Left lung (tissue), 10 donors: ENCODE data around the gene MAPRE3. TPM values are rescaled to one million over a fixed set of nuclear protein-coding genes. Genes with fewer than 3 reads are reported as not detected.
A peak's percentile ranks its signal among the peaks of the same experiment; 100 is the strongest.

Source experiments
- ATAC-seq: fragments of 200-7000 bp; cut with Tn5 transposase; one replicate; pipeline ENCODE4 v1.9.1; 2020; ENCODE audit warnings: moderate library complexity
- DNase-seq, 4 donors: peaks; one replicate each; pipeline ENCODE4 v3.0.0-alpha.2; 2013 to 2020
- H3K27ac ChIP-seq, 2 donors: fragments of 200-600 bp; sonication (generic) in 1 of 2; one replicate each; pipeline versions ENCODE4 v1.5.0 to v1.8.0; 2020 to 2021
- H3K27me3 ChIP-seq, 2 donors: fragments of 200-600 bp; sonication (generic) in 1 of 2; one replicate each; pipeline versions ENCODE4 v1.5.0 to v1.8.0; 2020 to 2021
- H3K36me3 ChIP-seq, 2 donors: fragments of 200-600 bp; sonication (generic) in 1 of 2; one replicate each; pipeline versions ENCODE4 v1.5.0 to v1.8.0; 2020 to 2021
- H3K4me1 ChIP-seq, 2 donors: fragments of 200-600 bp; one replicate each; pipeline ENCODE4 v1.8.0; 2021
- H3K4me3 ChIP-seq, 2 donors: fragments of 200-600 bp; sonication (generic) in 1 of 2; one replicate each; pipeline versions ENCODE4 v1.5.0 to v1.8.0; 2020 to 2021; ENCODE audit warnings: mild to moderate bottlenecking in 1 of 2
- H3K9me3 ChIP-seq, 2 donors: fragments of 200-600 bp; sonication (generic) in 1 of 2; one replicate each; pipeline versions ENCODE4 v1.5.0 to v1.8.0; 2020 to 2021
- intact Hi-C, 2 donors: fragments of 100-400 bp; cut with DNase I; formaldehyde crosslinking; loops; one replicate each; pipeline versions ENCODE4 v1.11.2 to v1.14.2; 2022
- polyA plus RNA-seq, 6 donors: library from polyadenylated mRNA; unstranded; fragments of 120-200 nt; gene quantifications; one replicate each; pipeline ENCODE4 v1.2.1, GENCODE V29; 2013; ENCODE audit not compliant: insufficient read length in 6 of 6
- total RNA-seq, 2 donors: library from RNA; stranded (reverse); fragmentation: NEBNext Ultra II Directional; extraction: Animal tissue kit (Norgen Biotek cat#: 25700); gene quantifications; one replicate each; pipeline ENCODE4 v1.2.1, GENCODE V29; 2021
- TF ChIP-seq, protein P1 (sequence below), 2 donors: fragments of 200-600 bp; sonication (generic) in 1 of 2; IDR thresholded peaks; one replicate each; pipeline versions ENCODE4 v1.5.0 to v1.8.0; 2021; ENCODE audit warnings: antibody characterized with exemption in 2 of 2
- donor health status: DM: no; HTN: yes; CAD: no.
- donor health status: DM: no; HTN: no; CAD: no.

MAPRE3 gene
- total and polyA plus RNA-seq, 8 donors, result 7.1 to 23.5 (median 9.9) TPM

- peaks cover 24 to 68% of the 10 kb centered on the region in 2 donors for H3K4me1 ChIP-seq
- H3K4me3 ChIP-seq, result peak overlapping the region; percentile 72 to 91
- H3K27ac ChIP-seq, result peak overlapping the region; percentile 85 to 92
- ATAC-seq, result peak; percentile 4
- H3K9me3 ChIP-seq, result no peaks in the 10 kb centered on the region
- no peak for DNase-seq
- TF ChIP-seq, protein P1, sequence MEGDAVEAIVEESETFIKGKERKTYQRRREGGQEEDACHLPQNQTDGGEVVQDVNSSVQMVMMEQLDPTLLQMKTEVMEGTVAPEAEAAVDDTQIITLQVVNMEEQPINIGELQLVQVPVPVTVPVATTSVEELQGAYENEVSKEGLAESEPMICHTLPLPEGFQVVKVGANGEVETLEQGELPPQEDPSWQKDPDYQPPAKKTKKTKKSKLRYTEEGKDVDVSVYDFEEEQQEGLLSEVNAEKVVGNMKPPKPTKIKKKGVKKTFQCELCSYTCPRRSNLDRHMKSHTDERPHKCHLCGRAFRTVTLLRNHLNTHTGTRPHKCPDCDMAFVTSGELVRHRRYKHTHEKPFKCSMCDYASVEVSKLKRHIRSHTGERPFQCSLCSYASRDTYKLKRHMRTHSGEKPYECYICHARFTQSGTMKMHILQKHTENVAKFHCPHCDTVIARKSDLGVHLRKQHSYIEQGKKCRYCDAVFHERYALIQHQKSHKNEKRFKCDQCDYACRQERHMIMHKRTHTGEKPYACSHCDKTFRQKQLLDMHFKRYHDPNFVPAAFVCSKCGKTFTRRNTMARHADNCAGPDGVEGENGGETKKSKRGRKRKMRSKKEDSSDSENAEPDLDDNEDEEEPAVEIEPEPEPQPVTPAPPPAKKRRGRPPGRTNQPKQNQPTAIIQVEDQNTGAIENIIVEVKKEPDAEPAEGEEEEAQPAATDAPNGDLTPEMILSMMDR (IDR thresholded peaks at IDR 0.05), result no peak
- H3K27me3 ChIP-seq, result no peaks in the 10 kb centered on the region
- H3K36me3 ChIP-seq, result peaks cover 0 to 38% of the 10 kb centered on the region in 2 donors
- intact Hi-C loops, result no loop called here
Measured at GRCh38 chr2:27070653-27071276, 100.3 kb downstream of the MAPRE3 start.

GRCh38 chr2:27071277-27071989 is 101.0 kb downstream of the MAPRE3 start, which contains the start of gene OST4:
Gene OST4 (minus strand): TSS chr2:27071654.
- no peaks in the 10 kb centered on the region for H3K9me3 ChIP-seq
- DNase-seq (peak; percentile 94 to 99 (median 96)), ATAC-seq (peak; percentile 98)
- TF ChIP-seq, protein P1 (IDR thresholded peaks at IDR 0.05), result no peak
- H3K4me1 ChIP-seq, result peaks cover 24 to 71% of the 10 kb centered on the region in 2 donors
- H3K27ac ChIP-seq, result peak within 1 kb of the TSS; percentile 85 to 92
- no peaks in the 10 kb centered on the region for H3K27me3 ChIP-seq
- peaks cover 0 to 34% of the 10 kb centered on the region in 2 donors for H3K36me3 ChIP-seq
- H3K4me3 ChIP-seq, result peak within 1 kb of the TSS; percentile 72 to 91
- intact Hi-C loops, result no loop called here

DNA sequence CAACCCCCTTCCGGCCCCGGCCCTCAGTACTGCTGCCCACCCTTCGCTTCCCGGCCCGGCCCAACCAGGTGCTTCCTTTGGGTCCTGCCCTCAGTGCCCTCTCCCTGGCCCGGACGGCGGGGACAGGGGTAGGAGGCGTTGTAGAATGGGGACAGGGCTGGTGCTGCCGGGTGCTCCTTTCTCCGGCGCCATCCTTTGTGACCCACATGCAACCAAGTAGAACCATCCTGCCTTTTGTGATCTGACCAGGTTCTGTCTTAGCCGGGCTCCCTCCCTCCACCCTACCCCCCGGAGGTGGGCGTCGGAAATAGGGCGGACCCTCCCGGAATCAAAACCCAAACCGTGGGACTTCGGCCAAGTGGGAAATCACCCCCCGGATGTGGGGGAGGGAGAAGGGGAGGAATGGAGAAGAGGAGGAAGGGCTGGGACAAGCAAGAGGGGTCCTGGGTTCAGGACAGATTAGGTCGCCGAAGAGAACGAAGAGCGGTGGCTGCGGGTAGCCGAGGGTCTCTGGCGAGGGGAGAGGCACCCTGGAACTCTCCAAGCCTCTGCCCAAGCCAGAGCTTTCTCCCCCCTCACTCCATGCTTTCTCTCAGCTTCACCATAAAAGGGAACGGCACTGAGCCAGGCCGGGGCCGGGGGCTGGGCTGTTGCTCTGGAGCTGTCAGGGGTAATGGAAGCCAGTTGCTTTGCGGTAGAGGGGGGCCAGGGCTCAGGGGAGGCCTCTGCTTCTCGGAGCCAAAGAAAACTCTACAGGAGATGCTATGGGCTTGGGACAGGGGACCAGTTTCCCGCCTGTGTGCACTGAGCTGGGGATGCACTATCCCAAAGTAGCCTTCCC is 101.8 kb downstream of the MAPRE3 start:
- ATAC-seq (peak; percentile 16), DNase-seq (peak in 3 of 4 donors; percentile 70 to 95 (median 95))
- Histone ChIP-seq H3K4me3 (peak overlapping the region; percentile 72 to 91), H3K4me1 (peaks cover 27 to 76% of the 10 kb centered on the region in 2 donors), H3K27ac (peak overlapping the region; percentile 85 to 92), H3K27me3 (no peaks in the 10 kb centered on the region), H3K36me3 (peaks cover 0 to 27% of the 10 kb centered on the region in 2 donors), H3K9me3 (no peaks in the 10 kb centered on the region)
- intact Hi-C loops, result no loop called here
- TF ChIP-seq, protein P1 (IDR thresholded peaks at IDR 0.05), result no peak

DNA sequence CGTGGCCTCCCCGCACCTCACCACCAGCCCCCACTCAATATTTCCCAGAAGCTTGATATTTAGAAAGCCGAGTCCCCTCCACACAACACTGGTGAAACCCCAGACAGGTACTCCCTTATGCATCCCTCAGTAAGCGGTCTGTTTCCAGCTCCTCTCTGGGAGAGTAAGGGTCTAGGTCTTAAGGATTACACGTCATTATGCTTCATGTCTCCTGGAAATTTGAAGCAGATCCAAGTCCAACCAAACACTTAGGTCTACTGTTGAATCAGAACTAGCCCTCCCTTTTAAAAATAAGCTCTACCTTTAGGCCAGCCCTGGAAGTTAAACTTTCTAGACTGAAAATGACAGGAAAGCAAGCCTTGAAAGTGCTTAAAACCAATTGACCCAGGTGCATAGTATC is 102.5 kb downstream of the MAPRE3 start:
- ATAC-seq, result no peak
- Histone ChIP-seq H3K27ac (peak overlapping the region; percentile 85 to 92), H3K36me3 (peaks cover 0 to 20% of the 10 kb centered on the region in 2 donors), H3K9me3 (no peaks in the 10 kb centered on the region), H3K4me3 (no peak overlapping the region), H3K4me1 (peaks cover 30 to 81% of the 10 kb centered on the region in 2 donors), H3K27me3 (peaks cover 0 to under 1% of the 10 kb centered on the region in 2 donors)
- intact Hi-C loops, result no loop called here
- TF ChIP-seq, protein P1 (IDR thresholded peaks at IDR 0.05), result no peak
- no peak for DNase-seq
